ENCODE measurements around the gene MTHFD2.

The MTHFD2 gene

DNA sequence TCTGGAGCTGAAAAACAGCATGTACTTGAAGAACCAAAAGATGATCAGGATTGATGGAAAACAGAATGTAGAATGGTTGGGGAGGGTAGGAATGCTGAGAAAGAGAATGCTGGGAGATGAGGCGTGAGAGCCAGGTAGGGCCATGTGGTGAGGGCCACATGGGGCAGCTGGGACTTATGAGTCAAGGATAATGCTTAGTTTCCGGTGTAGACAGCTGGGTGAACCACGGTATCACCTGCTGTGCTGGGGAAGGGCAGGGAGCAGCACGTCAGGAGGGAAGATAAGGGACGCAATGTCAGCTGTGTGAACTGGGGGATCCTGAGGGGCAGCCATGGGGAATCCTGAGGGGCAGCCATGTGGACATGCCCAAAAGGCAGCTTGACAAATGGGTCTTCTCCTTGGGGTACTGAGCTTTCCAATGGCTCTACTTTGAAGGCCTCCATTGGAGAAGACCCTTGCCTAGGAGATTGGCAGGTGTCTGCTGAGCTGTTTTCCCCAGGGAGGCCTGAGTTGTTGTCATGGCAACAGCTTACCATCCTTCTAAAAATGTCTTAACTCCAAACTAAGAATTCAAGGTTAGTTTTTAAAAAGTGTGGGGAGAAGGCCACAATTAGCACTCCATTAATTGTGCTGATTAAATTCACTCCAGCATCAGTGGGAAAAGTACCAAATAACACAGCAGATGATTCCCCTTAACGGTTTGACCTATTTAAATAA, 51.1 kb downstream of the MTHFD2 start:
- Histone ChIP-seq H3K9me3 (ENCODE audit: control insufficient read depth, insufficient read depth, low read length) (no peaks in the 10 kb centered on the region), H3K79me2 (ENCODE audit: control insufficient read depth, low read length) (no peaks in the 10 kb centered on the region), H3K4me2 (ENCODE audit: low read length) (no peak overlapping the region), H3K27me3 (ENCODE audit: control insufficient read depth, low read length) (peaks cover 5% of the 10 kb centered on the region; the same call in 1 of the 2 replicates), H3K36me3 (ENCODE audit: control insufficient read depth, low read length) (no peaks in the 10 kb centered on the region), H3K4me3 (ENCODE audit: low read length) (no peak overlapping the region), H3K4me1 (ENCODE audit: control insufficient read depth, low read length) (peaks cover 6% of the 10 kb centered on the region; the same call in 1 of the 2 replicates), H3K27ac (ENCODE audit: low read depth, low read length) (no peak overlapping the region), H3F3A (ENCODE audit: control insufficient read depth, insufficient read depth) (no peaks in the 10 kb centered on the region), H4K20me1 (ENCODE audit: control insufficient read depth, insufficient read depth, low read depth, low read length) (no peaks in the 10 kb centered on the region), H3K9me2 (replicated peaks; ENCODE audit: control insufficient read depth, low read length) (no peaks in the 10 kb centered on the region)
- TF ChIP-seq EZH2phosphoT487 (IDR thresholded peaks at IDR 0.05; ENCODE audit: borderline replicate concordance, low read length) (no peak), CTCF (IDR thresholded peaks at IDR 0.05; ENCODE audit: low read depth, low read length, poor library complexity, severe bottlenecking) (no peak)

GRCh38 chr2:74250189-74250631, 51.8 kb downstream of the MTHFD2 start:
- no peak overlapping the region for H3K4me3 ChIP-seq (ENCODE audit: low read length)
- no peak overlapping the region for H3K4me2 ChIP-seq (ENCODE audit: low read length)
- H3K79me2 ChIP-seq (ENCODE audit: control insufficient read depth, low read length) = no peaks in the 10 kb centered on the region
- no peaks in the 10 kb centered on the region for H4K20me1 ChIP-seq (ENCODE audit: control insufficient read depth, insufficient read depth, low read depth, low read length)
- peak; percentile 83 for TF ChIP-seq CTCF (IDR thresholded peaks at IDR 0.05; ENCODE audit: low read depth, low read length, poor library complexity, severe bottlenecking)
- TF ChIP-seq EZH2phosphoT487 (IDR thresholded peaks at IDR 0.05; ENCODE audit: borderline replicate concordance, low read length) = no peak
- H3K4me1 ChIP-seq (ENCODE audit: control insufficient read depth, low read length) = peaks cover 6% of the 10 kb centered on the region; the same call in 1 of the 2 replicates
- peaks cover 5% of the 10 kb centered on the region; the same call in 1 of the 2 replicates for H3K27me3 ChIP-seq (ENCODE audit: control insufficient read depth, low read length)
- no peak overlapping the region for H3K27ac ChIP-seq (ENCODE audit: low read depth, low read length)
- no peaks in the 10 kb centered on the region for H3K9me2 ChIP-seq (replicated peaks; ENCODE audit: control insufficient read depth, low read length)
- no peaks in the 10 kb centered on the region for H3K36me3 ChIP-seq (ENCODE audit: control insufficient read depth, low read length)
- H3K9me3 ChIP-seq (ENCODE audit: control insufficient read depth, insufficient read depth, low read length) = no peaks in the 10 kb centered on the region
- no peaks in the 10 kb centered on the region for H3F3A ChIP-seq (ENCODE audit: control insufficient read depth, insufficient read depth)

- Histone ChIP-seq H3K79me2 (ENCODE audit: control insufficient read depth, low read length) (no peaks in the 10 kb centered on the region), H3K9me3 (ENCODE audit: control insufficient read depth, insufficient read depth, low read length) (no peaks in the 10 kb centered on the region), H3K4me3 (ENCODE audit: low read length) (no peak overlapping the region), H3K4me1 (ENCODE audit: control insufficient read depth, low read length) (peaks cover 6% of the 10 kb centered on the region; the same call in 1 of the 2 replicates), H4K20me1 (ENCODE audit: control insufficient read depth, insufficient read depth, low read depth, low read length) (no peaks in the 10 kb centered on the region), H3K27me3 (ENCODE audit: control insufficient read depth, low read length) (peaks cover 5% of the 10 kb centered on the region; the same call in 1 of the 2 replicates), H3K27ac (ENCODE audit: low read depth, low read length) (no peak overlapping the region), H3F3A (ENCODE audit: control insufficient read depth, insufficient read depth) (no peaks in the 10 kb centered on the region), H3K4me2 (ENCODE audit: low read length) (no peak overlapping the region), H3K9me2 (replicated peaks; ENCODE audit: control insufficient read depth, low read length) (no peaks in the 10 kb centered on the region), H3K36me3 (ENCODE audit: control insufficient read depth, low read length) (no peaks in the 10 kb centered on the region)
- TF ChIP-seq EZH2phosphoT487 (IDR thresholded peaks at IDR 0.05; ENCODE audit: borderline replicate concordance, low read length) (no peak), CTCF (IDR thresholded peaks at IDR 0.05; ENCODE audit: low read depth, low read length, poor library complexity, severe bottlenecking) (no peak)
Measured at GRCh38 chr2:74252036-74252435, 53.6 kb downstream of the MTHFD2 start.

Data from DOHH2 (cell line).